GM21786 (cell line): ENCODE measurements around the gene TUBGCP6.

Experiments
- ATAC-seq: cut with Tn5 transposase; IDR thresholded peaks from one replicate; pipeline ENCODE4 v1.9.1; 2021; ENCODE audit not compliant: unreplicated experiment

TUBGCP6 gene

GRCh38 chr22:50199251-50199721 lies 45.5 kb downstream of the TUBGCP6 start:
- no peak for ATAC-seq

GRCh38 chr22:50198624-50199017 lies 46.2 kb downstream of the TUBGCP6 start:
- no peak for ATAC-seq

GRCh38 chr22:50197856-50198623 lies 46.8 kb downstream of the TUBGCP6 start:
- ATAC-seq, result no peak

- ATAC-seq, result no peak
Observed at GRCh38 chr22:50197000-50197800, 47.6 kb downstream of the TUBGCP6 start.

- no peak for ATAC-seq
Observed at GRCh38 chr22:50196256-50196655, 48.6 kb downstream of the TUBGCP6 start.

- no peak for ATAC-seq
Observed at GRCh38 chr22:50194037-50194805, 50.6 kb downstream of the TUBGCP6 start.

- ATAC-seq, result no peak
Observed at GRCh38 chr22:50193621-50194020, 51.2 kb downstream of the TUBGCP6 start.

GRCh38 chr22:50192436-50193204 lies 52.2 kb downstream of the TUBGCP6 start:
- no peak for ATAC-seq

GRCh38 chr22:50190941-50191741 lies 53.7 kb downstream of the TUBGCP6 start:
- ATAC-seq, result no peak

GRCh38 chr22:50190182-50190940 lies 54.5 kb downstream of the TUBGCP6 start:
- peak; percentile 35 for ATAC-seq

GRCh38 chr22:50189849-50190181 lies 55.0 kb downstream of the TUBGCP6 start:
- ATAC-seq, result peak; percentile 3

- ATAC-seq, result no peak
Observed at GRCh38 chr22:50189184-50189848, 55.5 kb downstream of the TUBGCP6 start.

GRCh38 chr22:50188356-50188755 lies 56.5 kb downstream of the TUBGCP6 start:
- no peak for ATAC-seq

- ATAC-seq, result no peak
Observed at GRCh38 chr22:50186761-50187523, 57.9 kb downstream of the TUBGCP6 start.

GRCh38 chr22:50186181-50186714 lies 58.6 kb downstream of the TUBGCP6 start:
- no peak for ATAC-seq

GRCh38 chr22:50185375-50186087 lies 59.3 kb downstream of the TUBGCP6 start, which contains the start of gene TRABD:
Gene TRABD (plus strand): TSS chr22:50185913. CDS start chr22:50193061, 7,148 bp downstream.
- no peak for ATAC-seq

GRCh38 chr22:50184902-50185374 lies 59.9 kb downstream of the TUBGCP6 start:
- no peak for ATAC-seq
